GM19455 (cell line): Measurements from ENCODE around the gene GLOD5.

ENCODE experiments used
- ATAC-seq: cut with Tn5 transposase; IDR thresholded peaks from one replicate; pipeline ENCODE4 v1.9.1; 2021; ENCODE audit not compliant: unreplicated experiment

The GLOD5 gene

GRCh38 chrX:48753708-48754228, 7.8 kb upstream of the GLOD5 start:
- no peak for ATAC-seq

GRCh38 chrX:48754238-48754637, 7.3 kb upstream of the GLOD5 start:
- no peak for ATAC-seq

GRCh38 chrX:48769230-48769629, 7.7 kb downstream of the GLOD5 start:
- no peak for ATAC-seq

DNA sequence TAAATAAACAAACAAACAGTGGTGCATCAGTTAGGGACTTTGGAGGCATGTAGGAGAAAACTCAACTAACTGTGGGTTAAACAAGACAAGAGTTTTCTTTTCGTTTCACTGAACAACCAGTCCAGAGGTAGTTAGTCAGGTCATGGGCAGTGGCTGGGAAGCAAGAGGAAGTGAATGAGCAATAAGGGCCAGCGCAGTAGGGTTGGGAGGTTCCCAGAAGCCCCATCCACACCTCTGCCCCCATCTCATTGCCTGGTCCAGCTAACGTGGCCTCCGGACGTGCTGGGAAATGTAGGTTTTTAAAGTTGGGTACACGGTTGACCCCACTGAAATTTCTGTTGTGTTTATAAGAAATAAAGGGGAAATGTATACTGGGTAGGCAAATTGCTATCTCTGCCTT, 8.7 kb downstream of the GLOD5 start:
- ATAC-seq = no peak

- no peak for ATAC-seq
Measured at GRCh38 chrX:48772602-48773001, 11.1 kb downstream of the GLOD5 start.

- no peak for ATAC-seq
Measured at GRCh38 chrX:48776818-48777439, 15.4 kb downstream of the GLOD5 start.

GRCh38 chrX:48779399-48779798, 17.9 kb downstream of the GLOD5 start:
- no peak for ATAC-seq

DNA sequence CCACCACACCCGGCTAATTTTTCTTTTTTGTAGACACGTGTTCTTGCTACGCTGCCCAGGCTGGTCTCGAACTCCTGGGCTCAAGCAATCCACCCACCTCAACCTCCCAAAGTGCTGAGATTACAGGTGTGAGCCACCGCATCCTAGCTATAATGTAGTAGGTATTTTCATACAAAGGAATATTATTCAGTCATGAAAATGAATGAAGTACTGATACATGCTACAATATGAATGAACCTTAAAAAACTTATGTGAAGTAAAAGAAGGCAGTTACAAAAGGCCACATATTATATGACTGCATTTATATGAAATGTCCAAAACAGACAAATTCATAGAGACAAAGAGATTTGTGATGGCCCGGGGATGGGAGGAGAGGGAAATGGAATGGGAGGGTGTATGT, 20.2 kb downstream of the GLOD5 start:
- no peak for ATAC-seq

- ATAC-seq = no peak
Measured at GRCh38 chrX:48782216-48782615, 20.7 kb downstream of the GLOD5 start.

DNA sequence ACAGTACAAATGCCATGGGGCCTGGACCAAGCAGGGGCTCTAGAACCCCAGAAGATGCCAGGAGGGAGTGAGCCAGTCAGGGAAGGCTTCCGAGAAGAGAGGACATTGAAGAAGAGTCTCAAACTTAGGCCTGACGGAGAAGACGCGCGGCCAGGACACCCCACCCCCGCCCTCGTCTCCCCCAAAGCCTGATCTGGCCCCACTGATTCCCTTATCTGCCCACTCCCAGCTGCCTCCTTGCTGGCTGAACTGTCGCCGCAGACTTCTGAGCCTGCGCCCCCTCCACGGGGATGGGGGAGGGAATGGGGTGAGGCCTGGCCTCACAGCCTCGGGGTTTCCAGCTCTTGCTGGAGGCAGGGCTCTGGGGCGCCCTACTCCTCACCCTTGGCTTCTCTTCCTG, 21.2 kb downstream of the GLOD5 start:
- ATAC-seq = no peak

DNA sequence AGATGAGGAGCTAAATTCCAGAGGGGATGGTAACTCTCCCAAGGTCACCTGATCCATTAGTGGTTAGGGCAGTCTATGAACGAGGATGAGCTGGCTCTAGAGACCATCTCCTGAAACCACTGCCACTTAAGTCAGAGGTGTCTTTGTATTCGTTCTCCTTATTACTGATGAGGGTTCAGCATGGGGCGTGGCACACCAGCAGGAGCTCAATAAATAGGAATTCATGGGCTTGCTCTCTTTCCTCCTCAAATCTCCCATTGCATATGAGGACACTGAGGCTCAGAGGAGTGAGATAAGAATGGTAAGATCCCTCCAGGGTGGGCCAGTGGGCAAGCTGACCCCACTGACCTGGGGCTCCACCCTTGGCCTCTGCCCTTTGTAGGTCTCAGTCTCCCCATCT, 23.2 kb downstream of the GLOD5 start:
- no peak for ATAC-seq

- ATAC-seq = no peak
Measured at GRCh38 chrX:48785186-48785539, 23.6 kb downstream of the GLOD5 start.

DNA sequence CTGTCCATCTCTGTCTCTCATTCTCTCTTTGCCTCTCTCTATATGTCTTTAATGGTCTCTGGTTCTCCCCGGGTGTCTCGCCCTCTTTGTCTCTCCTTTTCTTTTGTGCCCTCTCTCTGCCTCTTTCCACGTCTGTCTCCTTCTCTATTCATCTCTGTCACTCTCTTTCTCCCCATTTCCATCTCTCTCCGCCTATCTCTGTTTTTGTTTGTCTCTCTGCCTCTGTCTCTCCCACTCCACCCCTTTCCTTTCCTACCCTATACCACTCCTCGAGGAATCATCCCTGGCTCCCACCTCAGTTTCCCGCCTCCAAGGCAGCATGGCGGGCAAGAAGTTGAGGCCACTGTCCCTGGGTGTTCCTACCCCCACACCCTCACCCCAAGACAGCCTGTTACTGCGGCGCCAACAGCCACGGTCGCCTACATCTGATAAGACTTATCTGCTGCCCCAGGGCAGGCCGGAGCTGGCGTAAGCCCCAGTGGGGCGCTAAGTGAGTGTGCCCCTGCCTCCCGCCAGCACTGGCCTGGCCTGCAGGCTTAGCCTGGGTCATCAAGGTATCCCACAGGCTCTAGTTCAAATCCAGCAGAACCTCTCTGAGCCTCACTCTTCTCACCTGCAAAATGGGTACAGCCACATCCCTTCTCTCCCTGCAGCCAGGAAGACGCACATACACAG, 24.1 kb downstream of the GLOD5 start:
- no peak for ATAC-seq

DNA sequence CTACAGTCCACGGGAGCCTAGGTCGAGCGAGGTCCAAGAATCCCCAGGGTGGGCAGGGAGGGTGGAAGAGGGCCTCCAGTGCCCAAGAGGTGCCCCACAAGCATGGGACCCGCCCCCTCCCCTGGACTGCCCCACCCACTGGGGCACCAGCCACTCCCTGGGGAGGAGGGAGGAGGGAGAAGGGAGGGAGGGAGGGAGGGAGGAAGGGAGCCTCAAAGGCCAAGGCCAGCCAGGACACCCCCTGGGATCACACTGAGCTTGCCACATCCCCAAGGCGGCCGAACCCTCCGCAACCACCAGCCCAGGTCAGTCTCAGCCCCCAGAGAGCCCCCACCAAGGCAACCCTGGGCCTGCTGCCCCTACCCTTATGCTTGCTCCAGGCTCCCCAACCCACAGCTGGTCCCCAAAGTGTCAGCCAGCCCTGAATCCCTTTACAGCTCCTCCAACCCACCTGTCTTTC, 24.8 kb downstream of the GLOD5 start, which contains the start of gene GATA1:
TSS of gene GATA1 (plus strand) at position 250 of the 460 bp plus-strand sequence. CDS start 4,520 bp downstream, outside the sequence.
- ATAC-seq = no peak

- ATAC-seq = no peak
Measured at GRCh38 chrX:48786825-48787504, 25.4 kb downstream of the GLOD5 start.

DNA sequence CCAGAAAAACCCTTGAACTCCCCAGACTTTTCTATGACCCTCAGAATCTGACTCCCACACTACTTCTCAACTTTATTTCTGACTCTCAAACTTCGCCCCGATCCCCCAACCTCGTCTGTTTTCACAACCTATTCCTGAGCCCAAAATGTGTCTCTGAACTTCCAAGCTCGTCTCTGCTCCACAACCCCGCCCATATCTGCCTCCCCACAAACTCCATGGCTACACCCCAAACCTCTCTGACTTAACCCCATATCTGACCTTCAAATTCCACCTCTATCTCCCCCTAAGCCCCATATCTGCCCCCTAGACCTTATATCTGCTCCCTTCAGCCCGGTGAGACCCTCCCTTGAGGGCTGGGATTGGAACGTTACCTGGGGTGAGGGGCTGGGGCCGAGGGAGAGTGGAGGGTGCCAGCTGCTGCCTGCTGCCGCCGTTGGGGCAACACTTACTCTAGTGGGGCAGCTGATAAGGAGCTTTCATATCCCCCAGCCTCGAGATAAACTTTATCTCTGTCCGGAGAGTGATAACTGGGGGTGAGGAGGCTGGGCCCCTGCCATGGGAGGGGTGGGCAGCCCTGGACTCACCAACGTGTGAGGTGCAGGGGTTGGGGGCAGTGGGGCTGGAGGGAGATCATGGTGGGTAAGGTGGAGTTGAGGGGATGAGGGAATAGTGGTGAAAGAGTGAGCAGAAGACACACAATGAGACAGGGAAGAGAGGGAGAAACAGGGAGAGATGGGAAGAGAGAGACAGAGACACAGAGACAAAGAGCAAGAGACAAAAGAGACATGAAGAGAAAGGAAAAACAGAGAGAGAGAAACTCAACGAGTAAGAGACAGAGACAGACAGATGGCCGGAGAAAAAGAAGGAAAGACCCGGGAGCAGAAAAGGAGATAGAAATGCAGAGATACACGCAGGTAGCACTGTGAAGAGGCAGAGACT, 26.2 kb downstream of the GLOD5 start:
- no peak for ATAC-seq

DNA sequence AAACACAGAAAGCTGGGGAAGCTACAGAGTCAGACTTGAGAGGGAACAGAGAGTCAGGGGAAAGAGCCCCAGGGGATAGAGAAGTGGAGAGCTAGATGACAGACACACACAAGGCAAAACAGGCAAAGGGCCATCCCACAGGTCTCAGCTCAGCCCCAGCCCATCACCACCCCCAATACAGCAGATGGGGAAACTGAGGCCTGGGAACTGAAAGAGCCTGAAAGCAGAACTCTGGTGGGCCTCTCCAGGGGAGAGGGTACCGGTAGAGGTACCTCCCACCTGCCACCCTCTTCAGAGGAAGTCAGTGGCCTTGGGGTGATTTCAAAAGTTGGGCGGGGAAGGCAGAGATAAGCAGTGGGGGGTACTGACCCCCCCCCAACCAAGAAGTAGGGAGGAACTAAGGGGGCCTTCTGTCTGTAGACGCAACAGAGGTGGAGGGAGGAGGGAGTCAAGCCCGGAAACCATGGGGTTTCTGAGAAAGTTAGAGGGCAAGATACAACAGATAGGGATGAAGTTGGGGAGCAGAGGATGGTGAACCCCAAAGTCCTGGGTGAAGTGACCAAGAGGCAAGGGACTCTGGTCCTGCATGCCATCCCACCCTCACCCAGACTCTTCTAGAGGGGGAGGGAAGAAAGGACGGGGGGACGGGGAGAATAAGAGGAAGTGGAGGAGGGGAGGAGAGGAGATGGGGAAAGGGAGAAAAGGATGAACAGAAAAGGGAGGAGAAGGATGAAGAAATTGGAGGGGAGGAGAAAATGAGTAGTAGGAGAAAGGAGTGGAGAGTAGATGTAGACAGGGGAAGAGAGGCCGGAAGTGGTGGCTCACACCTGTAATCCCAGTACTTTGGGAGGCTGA, 28.0 kb downstream of the GLOD5 start:
- no peak for ATAC-seq

GRCh38 chrX:48790477-48790876, 28.9 kb downstream of the GLOD5 start:
- no peak for ATAC-seq

- ATAC-seq = no peak
Measured at GRCh38 chrX:48791063-48791820, 29.7 kb downstream of the GLOD5 start.
